Measurements from ENCODE around the gene GUCY1A2.
A peak's percentile ranks its signal among the peaks of the same experiment; 100 is the strongest.
"Not testable (repeated sequence)": the region's sequence is repeated elsewhere in the genome, so short reads cannot be mapped to it uniquely, and the experiment has no call there.

GUCY1A2 gene, protein sequence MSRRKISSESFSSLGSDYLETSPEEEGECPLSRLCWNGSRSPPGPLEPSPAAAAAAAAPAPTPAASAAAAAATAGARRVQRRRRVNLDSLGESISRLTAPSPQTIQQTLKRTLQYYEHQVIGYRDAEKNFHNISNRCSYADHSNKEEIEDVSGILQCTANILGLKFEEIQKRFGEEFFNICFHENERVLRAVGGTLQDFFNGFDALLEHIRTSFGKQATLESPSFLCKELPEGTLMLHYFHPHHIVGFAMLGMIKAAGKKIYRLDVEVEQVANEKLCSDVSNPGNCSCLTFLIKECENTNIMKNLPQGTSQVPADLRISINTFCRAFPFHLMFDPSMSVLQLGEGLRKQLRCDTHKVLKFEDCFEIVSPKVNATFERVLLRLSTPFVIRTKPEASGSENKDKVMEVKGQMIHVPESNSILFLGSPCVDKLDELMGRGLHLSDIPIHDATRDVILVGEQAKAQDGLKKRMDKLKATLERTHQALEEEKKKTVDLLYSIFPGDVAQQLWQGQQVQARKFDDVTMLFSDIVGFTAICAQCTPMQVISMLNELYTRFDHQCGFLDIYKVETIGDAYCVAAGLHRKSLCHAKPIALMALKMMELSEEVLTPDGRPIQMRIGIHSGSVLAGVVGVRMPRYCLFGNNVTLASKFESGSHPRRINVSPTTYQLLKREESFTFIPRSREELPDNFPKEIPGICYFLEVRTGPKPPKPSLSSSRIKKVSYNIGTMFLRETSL

GRCh38 chr11:107018219-107018901 is at the start of gene GUCY1A2:
GUCY1A2 (minus strand) TSS chr11:107018476; CDS start chr11:107018055, 421 bp downstream.
- no peak for DNase-seq (ENCODE audit: low read depth)

GRCh38 chr11:107054391-107054790 is 36.1 kb upstream of the GUCY1A2 start:
- no peak for DNase-seq (ENCODE audit: low read depth)

DNA sequence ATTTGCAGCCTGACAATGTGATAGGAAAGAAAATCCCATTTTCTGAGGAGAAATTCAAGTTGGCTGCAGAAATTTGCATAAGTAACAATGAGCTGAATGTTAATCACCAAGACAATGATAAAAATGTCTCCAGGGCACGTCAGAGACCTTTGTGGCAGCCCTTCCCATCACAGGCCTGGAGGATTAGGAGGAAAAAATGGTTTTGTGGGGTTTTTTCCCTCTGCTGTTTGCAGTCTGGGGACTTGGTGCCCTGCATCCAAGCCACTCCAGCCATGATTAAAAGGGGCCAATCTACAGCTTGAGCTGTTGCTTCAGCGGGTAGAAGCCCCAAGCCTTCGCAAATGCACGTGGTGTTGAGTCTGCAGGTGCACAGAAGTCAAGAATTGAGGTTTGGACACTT is 33.1 kb upstream of the GUCY1A2 start:
- not testable (repeated sequence) for DNase-seq (ENCODE audit: low read depth)

DNA sequence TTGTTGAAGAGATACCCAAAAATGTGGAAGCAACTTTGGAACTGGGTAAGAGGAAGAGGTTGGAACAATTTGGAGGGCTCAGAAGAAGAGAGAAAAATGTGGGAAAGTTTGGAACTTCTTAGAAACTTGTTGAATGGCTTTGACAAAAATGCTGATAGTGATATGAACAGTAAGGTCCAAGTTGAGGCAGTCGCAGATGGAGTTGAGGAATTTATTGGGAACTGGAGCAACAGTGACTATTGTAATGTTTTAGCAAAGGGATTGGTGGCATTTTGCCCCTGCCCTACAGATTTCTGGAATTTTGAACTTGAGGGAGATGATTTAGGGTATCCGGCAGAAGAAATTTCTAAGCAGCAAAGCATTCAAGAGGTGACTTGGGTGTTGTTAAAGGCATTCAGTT is 32.6 kb upstream of the GUCY1A2 start:
- DNase-seq (ENCODE audit: low read depth) = not testable (repeated sequence)

GRCh38 chr11:107050121-107050520 is 31.8 kb upstream of the GUCY1A2 start:
- DNase-seq (ENCODE audit: low read depth) = no peak

DNA sequence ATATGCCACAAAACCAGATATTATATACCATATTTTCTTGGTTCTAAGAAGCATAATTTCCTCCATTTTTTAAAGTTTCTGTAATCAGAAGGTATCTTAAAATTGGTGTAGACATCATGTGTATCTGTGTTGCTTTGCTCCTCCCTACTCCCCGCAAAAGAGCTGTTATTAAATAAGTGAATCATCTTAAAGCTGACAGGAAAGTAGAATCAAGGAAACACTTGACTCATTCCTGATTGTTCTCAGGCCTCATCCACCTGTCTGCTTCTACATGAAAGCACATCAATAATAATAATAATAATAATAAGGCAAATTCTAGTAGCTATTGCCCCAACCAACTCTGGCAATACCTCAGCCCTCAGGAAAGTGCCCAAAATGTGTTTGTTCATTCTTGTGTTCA is 26.2 kb upstream of the GUCY1A2 start:
- no peak for DNase-seq (ENCODE audit: low read depth)

- peak; percentile 91 for DNase-seq (ENCODE audit: low read depth)
Observed at GRCh38 chr11:107043242-107044006, 25.1 kb upstream of the GUCY1A2 start.

GRCh38 chr11:107042748-107043147 is 24.5 kb upstream of the GUCY1A2 start:
- no peak for DNase-seq (ENCODE audit: low read depth)

DNA sequence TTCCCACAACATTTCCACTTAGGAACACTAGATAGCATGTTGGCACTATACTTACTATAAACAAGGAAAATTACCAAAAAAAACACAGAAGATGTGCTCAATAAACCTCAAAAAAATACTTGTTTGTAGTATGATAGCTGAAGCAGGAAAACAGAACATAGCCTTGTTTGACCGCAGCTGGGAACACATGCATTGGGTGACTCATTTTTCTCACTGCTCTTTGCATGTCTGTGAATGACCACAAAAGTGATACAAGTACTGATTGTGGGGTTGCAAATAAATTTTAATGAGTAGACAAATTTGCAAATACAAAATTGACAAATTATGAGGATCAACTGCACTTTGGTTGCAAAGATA is 22.8 kb upstream of the GUCY1A2 start:
- DNase-seq (ENCODE audit: low read depth) = peak; percentile 33

DNA sequence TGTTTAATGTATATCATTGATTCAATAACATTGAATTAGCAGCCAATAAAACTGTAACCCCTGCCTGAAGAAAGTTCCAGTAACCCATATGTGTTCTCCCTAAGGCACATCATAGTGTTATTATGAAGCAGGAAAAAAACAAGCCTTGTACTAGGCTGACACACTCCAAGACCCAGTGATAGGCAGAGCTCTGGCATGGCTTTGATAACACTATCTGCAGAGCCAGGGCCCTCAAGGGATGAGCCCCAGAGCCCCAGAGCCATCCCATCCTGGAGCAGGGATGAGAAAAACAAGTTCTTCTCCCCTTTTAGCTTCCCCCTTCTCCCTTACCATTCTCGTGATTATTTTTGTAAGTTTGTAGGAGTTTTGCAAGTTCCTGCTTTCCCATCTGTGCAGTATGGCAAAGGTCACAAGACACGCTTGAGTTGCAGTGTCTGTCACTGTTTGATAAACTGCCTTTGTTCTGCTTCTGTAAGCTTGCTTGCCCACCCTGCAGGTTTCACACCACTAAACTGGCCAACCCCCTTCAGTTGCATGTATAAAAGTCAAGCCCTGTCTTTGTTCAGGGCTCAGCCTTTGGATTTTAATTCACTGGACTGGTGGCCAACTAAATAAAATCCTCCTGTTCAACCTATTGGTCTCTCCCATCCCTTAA is 22.3 kb upstream of the GUCY1A2 start:
- DNase-seq (ENCODE audit: low read depth) = no peak

GRCh38 chr11:107025673-107026072 is 7.4 kb upstream of the GUCY1A2 start:
- no peak for DNase-seq (ENCODE audit: low read depth)

DNA sequence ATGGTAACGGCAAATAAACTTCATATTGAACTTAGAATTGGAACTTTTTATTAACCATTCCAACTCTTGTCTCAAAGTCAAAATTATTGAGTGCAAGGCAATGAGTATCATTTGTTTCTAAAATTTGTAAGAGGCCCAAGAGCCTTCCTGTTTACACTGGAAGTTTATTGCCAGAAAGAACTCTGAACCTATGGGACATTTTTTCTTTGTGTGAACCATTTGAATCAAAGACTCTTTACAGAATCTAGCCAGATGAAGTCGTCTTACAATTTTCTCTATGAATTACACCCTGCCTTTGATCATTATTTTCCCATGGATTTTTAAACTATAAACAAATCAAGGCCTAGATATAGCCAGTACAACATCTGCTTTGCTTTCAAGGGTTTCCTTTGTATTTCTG is 2.3 kb upstream of the GUCY1A2 start:
- DNase-seq (ENCODE audit: low read depth) = no peak

GRCh38 chr11:107018902-107019493 is 722 bp upstream of the GUCY1A2 start:
- no peak for DNase-seq (ENCODE audit: low read depth)

DNA sequence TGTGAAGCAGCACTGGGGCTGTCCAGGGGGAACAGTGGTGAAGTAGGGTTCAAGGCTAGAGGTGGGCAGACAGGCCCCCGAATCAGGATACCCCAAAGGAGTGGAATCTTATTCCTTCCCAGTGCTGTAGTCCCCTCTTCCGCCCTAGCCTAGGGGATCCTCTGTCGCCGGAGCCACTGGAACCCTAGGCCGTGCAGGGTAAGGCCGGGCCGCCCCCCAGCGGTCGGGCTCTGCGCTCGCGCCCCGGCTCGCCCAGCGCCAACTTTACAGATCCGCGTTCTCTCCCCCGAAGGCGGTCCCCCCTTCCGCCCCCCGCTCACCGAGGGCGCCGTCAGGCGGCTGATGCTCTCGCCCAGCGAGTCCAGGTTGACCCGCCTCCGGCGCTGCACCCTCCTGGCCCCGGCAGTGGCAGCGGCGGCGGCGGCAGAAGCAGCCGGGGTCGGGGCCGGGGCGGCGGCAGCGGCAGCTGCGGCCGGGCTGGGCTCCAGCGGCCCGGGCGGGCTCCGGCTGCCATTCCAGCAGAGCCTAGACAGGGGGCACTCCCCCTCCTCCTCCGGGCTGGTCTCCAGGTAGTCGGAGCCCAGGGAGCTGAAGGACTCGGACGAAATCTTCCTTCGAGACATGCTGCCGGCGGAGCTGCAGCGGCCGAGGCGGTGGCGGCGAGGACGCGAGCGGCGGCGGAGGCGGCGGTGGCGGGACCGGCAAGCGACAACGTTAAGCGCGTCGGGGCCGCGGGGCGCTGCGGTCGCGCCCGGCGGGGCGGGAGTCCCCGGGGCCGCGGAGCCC is 650 bp downstream of the GUCY1A2 start:
- DNase-seq (ENCODE audit: low read depth) = no peak

GRCh38 chr11:107017104-107017432 is 1.2 kb downstream of the GUCY1A2 start:
- no peak for DNase-seq (ENCODE audit: low read depth)

DNA sequence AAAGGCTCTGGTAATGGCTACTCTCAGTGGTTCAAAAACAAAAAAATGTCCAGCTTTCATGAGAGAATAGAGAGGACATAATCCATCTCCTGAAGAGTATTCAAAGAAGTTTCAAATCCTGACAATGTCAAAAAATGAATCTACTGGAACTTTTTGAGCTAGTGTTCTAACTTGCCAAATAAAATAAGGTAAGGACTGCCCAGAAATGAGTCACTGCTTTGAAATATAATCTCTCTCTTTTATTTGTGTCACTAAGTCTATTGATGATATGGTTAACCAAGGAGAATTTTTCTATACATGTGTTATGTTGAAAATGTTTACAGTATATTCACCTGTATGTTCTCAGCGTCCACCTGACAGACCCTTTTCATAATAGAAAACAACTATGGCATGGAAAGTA is 3.4 kb downstream of the GUCY1A2 start:
- peak; percentile 36 for DNase-seq (ENCODE audit: low read depth)

GRCh38 chr11:107011977-107012376 is 6.3 kb downstream of the GUCY1A2 start:
- no peak for DNase-seq (ENCODE audit: low read depth)

DNA sequence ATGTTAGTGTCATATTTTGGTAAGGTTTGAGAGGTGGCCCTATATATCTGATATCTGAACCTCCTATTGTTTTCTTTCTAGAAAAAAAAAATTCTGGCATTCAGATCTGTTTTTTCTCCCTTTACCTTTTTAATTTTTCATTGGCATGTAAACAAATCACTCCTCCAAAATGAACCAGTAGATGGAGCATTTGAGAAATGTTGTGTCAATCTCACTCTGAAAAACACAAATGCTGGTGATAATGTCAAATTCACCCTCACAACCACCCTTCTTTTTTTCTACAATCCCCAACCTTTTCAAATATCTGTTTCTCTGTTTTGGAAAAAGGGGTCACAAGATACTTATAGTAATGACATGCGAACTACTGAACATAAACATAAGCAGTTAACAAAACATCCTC is 9.1 kb downstream of the GUCY1A2 start:
- DNase-seq (ENCODE audit: low read depth) = no peak

DNA sequence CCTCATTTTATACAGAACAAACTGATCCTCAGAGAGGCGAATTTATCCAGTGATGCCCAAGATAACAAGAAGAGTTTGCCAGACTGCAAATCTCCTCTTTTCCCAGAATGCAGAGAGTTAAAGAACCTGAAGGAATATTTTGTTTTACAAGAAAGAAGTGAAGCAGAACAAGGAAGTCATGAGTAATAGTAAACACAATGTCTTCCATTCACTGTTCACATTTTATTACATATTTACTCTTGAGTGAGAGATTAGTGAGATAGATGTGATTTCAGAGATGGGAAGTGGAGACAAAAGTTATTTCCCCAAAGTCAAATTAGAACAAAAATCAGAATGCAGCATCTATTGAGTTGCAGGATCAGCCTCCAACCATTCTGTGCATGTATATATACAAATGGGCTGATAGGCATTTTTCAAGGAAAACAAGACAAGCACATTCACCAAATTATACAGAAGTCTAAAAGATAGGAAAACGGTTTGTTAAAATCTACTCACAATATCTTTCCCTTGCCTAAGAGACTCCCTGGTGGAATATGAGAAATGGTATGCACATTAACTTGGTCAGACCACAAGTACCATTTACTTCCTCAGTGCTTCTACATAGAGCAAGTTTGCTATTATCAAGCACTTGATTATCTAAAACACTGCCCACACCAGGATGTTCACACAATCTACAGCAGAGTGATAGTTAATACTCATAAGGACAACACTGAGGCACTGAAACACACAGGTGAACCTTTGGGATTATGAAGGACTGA is 12.0 kb downstream of the GUCY1A2 start:
- no peak for DNase-seq (ENCODE audit: low read depth)

- DNase-seq (ENCODE audit: low read depth) = no peak
Observed at GRCh38 chr11:106999196-106999595, 19.1 kb downstream of the GUCY1A2 start.
